ENCODE results near the gene SMIM45.

SMIM45 gene

GRCh38 chr22:41915786-41916493 is 36.0 kb upstream of the SMIM45 start:
- no peak for DNase-seq

DNA sequence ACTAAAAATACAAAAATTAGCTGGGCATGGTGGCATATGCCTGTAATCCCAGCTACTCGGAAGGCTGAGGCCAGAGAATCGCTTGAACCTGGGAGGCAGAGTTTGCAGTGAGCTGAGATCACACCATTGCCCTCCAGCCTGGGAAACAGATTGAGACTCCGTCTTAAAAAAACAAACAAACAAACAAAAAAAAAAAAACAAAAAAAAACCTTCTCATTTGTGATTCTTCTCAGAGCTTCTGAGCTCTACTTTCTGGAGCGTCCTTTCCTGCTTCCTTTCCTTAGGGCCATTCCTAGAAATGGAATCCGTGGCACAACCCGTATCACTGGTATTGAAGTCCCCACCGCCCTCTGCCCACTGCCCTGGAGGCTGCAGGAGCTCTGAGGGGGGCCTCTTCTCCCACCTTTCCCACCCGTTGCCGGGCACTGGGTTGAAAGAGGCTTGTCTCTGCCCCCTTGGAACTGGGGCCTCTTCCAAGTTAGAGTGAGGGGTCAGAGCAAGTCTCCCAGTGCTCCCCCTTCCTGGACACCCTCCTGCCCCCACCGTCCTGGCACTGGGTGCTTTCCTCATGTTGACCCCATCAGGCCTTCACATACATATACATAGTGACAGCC is 35.1 kb upstream of the SMIM45 start:
- DNase-seq: no peak

DNA sequence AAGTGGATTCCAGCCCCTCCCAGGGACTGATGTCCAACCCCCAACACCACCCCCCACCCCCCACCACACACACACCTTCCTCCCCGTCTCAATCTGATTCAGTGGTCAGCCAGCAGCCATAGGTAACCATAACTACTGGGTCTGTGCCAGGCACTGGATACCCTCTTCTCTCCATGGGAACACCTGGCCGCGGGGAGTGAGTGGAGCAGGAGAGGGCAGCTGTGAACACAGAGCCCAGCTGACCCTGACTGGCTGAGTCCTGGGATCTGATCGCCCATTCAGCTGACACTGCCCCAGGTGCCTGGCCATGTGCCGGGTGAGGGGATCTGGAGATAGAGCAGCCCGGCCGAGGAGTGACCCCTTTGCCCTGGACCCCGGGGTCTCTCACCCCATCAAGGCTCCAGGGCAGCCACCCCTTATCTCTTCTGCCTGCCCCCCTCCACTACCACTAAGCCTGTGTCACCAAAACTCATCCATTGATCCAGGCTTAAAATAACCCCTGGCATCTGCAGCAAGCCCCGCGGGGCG is 34.5 kb upstream of the SMIM45 start:
- no peak for DNase-seq

GRCh38 chr22:41917903-41918791 is 33.8 kb upstream of the SMIM45 start:
- no peak for DNase-seq

DNA sequence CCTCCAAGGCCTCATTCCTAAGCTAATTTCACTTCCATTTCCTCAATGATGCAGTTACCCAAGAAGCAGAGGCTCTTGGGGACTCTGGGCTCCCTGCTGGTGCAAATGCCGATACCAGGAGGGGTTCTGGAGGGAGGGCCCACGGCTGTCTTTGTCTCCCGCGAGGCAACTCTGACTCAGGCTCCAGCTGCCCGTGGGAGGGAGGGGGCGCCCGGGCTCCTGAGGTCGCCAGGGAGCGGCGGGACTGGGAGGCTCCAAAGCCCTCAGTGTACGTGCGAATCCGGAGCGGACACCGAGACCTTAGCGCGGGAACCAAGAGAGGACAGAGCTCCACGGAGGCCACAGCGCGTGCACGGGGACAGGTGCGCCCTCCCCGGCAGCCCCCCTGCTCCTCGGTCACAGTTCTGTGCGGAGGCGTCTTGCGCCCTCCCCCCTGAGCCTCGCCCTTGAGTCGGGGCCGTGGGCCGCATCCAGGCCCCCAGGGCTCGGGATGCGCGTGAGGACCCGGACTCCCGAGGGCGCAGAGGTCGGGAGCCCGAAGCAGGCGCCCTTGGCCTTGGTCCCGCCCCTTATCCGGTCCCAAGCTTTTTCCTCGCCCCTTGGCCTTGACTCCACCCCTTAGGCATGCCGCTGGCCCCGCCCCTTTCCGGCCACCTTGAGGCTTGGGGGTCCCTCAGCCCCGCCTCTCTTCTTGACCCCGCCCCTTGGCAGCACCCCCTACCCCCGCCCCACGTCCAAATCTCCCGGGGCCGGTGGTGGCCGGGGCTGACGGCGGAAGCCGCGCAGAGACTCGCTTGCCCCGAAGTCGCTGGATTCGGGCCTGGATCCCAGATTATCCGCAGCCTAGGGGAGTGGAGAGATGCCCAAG is 32.4 kb upstream of the SMIM45 start:
- DNase-seq: no peak

DNA sequence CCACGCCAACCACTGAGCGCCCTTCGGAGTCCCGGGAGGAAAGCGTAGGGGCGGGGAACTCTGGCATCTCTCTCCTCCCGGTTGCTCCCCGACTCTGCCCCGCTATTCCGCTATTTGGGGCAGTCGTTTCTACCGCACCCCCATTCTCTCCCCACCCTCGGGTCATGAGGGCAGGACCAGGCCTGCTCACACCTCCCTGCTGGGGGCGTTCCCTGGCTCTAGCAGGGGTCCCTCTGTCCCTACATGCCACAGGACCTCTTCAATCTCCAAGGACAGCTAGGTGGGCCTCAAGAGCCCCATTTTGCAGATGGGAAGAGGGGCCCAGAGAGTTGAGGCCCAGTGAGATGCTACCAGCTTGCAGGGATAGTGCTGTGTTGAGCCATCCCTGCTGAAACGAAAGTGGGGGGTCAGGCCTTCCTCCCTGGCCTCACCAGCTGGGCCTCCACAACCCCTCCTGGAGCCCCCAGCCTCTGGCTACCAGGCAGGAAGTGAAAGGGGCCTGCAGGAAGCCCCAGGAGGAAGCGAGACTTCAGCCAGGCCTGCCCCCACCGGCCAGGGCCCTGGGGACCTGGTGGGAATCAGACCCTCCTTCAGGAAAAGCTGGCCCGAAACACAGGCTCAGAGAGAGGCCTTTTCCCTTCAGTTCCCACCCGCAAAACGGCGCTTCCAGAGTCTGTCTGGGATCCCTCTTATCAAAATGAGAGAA is 31.5 kb upstream of the SMIM45 start:
- DNase-seq: no peak

DNA sequence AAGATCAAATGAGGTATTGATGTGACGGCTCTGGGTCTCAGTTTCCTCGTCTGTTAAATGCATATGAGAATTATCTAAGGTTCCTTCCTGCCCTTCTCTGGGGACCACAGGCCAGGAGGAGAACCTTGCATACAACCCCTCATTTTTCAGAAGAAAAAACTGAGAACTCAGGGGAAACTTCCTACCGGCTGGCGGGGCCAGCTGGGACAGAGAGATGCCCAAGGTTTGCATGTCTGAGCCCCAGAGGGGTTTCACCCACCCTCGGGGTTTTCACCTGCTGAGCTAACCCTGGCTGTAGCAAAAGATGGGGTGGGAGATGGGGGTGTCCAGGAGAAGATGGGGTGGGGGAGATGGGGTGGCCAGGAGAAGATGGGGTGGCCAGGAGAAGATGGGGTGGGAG is 29.6 kb upstream of the SMIM45 start:
- no peak for DNase-seq

DNA sequence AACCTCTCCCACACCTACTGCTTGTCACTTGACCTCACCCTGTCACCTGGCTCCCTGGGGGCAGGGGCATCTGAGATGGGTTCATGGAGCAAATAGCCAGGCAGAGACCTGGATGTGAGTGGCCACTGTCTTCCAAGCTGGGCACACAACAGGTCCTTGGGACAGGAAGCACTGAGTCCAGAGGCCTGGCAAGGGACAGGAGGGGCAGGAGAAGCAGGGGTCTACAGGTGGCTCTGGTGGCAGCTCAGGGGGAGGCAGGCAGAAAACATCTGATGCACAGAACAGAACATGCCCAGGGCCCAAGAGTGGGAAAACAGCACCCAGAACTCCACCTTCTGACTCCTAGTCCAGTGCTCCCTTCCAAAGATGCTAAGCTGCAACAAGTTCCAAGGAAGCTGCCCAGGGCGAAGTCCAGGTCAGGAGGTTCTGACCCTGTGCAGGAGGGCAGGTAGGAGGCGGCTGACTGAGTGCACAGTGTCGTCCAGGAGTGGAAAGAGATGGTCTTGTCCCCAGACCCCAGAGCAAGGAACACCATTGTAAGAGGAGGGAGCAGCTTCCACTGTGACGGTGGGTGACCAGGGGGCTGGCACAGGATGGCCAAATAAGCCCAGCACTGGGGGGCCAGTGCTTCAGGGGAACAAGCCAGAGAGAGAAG is 28.9 kb upstream of the SMIM45 start:
- no peak for DNase-seq

DNA sequence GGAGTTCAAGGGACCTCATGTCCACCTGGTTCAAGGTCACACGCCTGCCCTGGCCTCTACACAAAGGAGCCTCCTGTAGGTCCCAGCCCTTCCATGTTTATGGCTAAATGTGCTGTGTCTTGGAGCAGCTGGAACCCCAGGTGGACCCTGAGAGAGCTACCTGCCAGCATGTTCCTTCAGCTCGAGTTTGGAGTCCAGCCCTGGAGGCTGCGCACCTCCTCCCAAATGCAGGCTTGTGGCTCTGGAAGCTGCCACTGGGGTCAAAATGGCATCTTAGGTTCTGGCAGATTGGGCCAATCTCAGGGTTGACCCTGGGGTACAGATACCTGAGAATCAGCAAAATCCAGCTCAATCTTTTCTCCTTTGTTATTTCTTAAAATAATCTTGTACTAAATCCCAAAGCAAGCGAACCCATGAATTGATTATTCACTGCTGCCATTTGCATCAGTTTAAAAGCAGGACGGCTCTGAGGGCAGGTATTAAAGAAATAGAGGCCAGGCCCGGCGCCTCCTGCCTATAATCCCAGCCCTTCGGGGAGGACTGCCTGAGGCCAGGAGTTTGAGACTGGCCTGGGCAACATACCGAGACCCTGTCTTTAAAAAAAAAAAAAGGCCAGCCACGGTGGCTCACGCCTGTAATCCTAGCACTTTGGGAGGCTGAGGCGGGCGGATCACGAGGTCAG is 28.2 kb upstream of the SMIM45 start:
- no peak for DNase-seq

- DNase-seq: no peak
These were observed 26.0 kb upstream of the SMIM45 start for GRCh38 chr22:41925783-41926460.

DNA sequence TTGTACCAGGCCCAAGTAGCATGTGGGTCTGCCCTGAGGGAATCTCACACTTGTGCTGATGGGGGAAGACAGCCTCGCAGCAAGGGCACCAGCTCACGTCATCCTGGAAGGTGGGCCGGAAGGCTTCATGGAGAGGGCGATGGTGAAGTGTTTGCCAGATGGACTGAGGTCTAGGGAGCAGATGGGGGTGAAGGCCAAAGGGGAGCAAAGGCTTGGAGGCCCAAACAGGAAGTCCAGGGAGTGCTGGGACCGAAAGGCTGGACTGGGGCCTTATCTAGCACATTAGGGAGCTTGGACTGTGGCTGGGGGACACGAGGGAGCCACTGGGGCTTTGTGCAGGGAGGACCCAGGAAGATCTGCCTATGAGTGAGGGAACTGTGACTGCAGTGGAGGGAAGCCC is 24.1 kb upstream of the SMIM45 start:
- DNase-seq: no peak

GRCh38 chr22:41928593-41929417 is 23.1 kb upstream of the SMIM45 start:
- no peak for DNase-seq

DNA sequence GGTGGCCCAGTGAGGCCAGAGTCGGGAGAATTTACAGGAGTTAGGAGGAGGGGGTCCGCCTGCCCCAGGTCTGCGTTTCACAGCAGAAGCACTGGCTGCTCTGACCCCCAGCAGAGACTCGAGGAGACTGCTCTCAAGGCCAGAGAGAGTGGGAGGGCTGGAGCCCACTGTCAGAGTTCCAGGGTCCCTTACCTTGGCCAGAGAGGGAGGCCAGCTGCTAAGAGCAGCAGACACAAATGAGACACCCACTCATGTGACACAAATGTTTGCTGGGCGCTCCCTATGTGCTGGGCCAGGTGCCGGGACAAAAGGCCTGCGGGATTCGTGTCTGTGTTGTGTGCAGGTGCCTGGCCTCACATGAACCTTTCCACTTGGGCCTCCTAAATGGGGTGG is 22.5 kb upstream of the SMIM45 start:
- DNase-seq: no peak

DNA sequence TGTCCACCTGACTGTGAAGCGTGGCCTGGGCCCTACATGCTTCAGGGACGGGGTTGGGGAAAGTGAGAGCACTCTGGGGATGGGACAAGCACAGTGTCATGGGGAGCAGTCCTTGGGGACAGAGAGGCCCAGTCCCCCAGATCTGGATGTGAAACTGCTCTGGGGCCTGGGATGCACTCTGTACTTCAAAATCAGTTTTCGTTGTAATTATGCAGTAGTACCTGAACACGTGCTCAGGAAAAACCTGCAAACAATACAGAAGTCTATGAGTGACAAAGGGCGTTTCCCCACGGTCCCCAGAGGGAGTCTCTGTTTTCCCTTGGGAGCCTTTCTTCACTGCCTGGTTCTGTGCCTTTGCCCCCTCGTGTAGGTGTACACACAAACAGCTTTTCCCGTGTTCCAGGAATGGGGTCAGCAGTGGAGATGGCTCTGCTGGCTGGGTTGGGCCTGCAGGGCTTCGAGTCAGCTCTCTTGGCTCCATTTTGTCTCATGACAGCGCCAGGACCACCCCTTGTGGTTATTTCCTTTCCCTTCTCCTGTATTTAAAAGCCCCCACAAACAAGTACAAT is 20.2 kb upstream of the SMIM45 start:
- no peak for DNase-seq

GRCh38 chr22:41932353-41932752 is 19.6 kb upstream of the SMIM45 start:
- DNase-seq: no peak

DNA sequence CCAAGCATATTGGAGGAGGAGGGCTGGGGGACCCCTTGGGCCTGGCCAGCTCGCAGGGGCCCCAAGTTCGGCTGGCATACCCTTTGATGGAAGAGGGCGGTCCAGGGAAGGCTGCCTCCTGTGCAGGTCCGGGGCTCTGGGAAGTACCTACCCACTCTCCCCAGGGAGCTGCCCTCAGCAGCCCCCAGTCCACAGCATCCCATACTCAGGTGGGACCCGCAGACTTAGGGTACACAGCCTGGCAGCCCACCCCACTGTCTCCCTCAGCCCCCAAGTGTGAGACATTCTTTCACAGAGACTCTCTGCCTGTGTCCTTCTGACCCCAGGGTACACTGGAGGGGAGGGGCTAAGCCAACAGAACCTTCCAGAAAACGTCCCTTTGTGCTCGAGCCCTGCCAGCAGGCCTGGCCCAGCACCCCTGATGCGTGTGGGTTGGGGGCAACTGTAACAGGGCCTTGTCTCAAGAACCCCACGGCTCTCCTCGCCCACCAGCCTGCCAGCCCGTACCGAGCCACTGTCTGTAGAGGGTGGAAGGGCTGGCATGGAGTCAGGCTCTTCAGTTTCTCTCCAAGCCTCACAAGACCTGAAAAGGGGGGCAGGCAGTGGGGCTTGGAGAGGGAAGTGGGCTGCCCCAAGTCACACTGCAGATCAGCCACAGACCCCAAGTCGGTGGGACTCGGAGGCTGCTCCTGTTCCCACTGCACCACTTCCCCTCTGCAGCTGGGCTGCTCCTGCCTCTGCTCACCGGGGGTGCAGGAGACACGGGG is 18.4 kb upstream of the SMIM45 start:
- no peak for DNase-seq

DNA sequence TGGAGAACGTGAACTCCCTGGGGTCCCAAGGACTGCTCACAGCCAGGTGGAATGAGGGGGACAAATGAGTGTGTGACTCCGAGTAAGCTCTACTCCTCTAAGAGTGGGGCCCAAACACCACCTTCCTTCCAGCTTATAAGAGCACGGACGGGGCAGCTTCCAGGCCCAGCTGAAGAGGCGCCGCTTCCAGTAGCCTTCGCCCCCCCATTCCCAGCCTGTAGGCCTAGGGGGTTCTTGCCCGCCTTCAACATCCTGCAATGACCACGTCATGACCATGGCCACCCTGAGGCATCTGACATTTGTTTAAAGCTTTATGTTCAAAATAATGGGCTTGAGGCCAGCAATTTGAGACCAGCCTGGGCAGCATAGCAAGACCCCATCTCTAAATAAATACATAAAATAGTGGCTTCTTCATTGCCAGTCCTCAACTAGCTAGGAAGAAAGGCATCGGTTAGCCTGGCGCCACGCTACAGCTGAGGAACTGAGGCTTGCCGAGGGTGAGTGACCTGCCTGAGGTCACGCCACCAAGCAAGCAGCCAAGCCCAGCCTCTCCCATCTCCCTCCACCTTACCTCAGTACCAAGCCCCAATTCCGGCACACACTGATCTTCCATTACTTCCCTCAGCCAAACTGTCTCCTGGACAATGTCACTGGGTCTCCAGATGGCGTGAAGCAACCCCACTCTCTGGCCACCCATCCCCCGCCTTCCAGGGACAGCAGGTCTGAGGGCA is 17.5 kb upstream of the SMIM45 start:
- DNase-seq: no peak

GRCh38 chr22:41935015-41935351 is 17.0 kb upstream of the SMIM45 start:
- DNase-seq: no peak

All from NK-92 treated with Interleukin-12 subunit alpha and Interleukin-12 subunit beta, amount 100 ng/mL, for 24 hours (cell line).